H1 (cell line): ENCODE data around the gene PBX1. TPM values are rescaled to one million over a fixed set of nuclear protein-coding genes. Genes with fewer than 3 reads are reported as not detected.

Experiments used
- CTCF ChIA-PET: fragments of 300-600 bp; sonication (Branson Sonifier 250); formaldehyde crosslinking; loops from one replicate; lab custom pipeline; 2021; ENCODE audit not compliant: partially characterized antibody; lab: Charles Lee
- POLR2A ChIA-PET: fragments of 300-600 bp; sonication (Branson Sonifier 250); formaldehyde crosslinking; loops from one replicate; lab custom pipeline; 2021; ENCODE audit warnings: inconsistent platforms; ENCODE audit not compliant: partially characterized antibody; lab: Charles Lee
- DNase-seq, 2 experiments: peaks; one replicate each; pipeline versions ENCODE4 v3.0.0 to v3.0.0-alpha.2; 2010 to 2022; ENCODE audit warnings: low spot score in 2 of 2, low read depth in 1 of 2, mixed read lengths in 1 of 2
- FAIRE-seq: peaks from 2 replicates; lab custom pipeline; 2011; peaks lifted over from hg19 to GRCh38; lab: Jason Lieb, UNC
- H2AFZ ChIP-seq: 2 replicates; pipeline ENCODE4 v1.8.1; 2012; ENCODE audit warnings: low read length, inconsistent platforms
- H2AK5ac ChIP-seq: 2 replicates; pipeline ENCODE4 v1.6.1; 2013; ENCODE audit warnings: low read depth, low read length
- H2BK120ac ChIP-seq: replicated peaks from 2 replicates; pipeline ENCODE3; 2013; ENCODE audit warnings: low read depth, low read length, inconsistent platforms
- H2BK12ac ChIP-seq: 2 replicates; pipeline ENCODE4 v1.6.1; 2013; ENCODE audit warnings: low read depth, low read length
- H2BK15ac ChIP-seq: 2 replicates; pipeline ENCODE4 v1.6.1; 2013; ENCODE audit warnings: low read length
- H2BK20ac ChIP-seq: 2 replicates; pipeline ENCODE4 v1.6.1; 2013; ENCODE audit warnings: low read length
- H2BK5ac ChIP-seq: 2 replicates; pipeline ENCODE4 v1.6.1; 2013; ENCODE audit warnings: low read depth, low read length
- H3K14ac ChIP-seq: 2 replicates; pipeline ENCODE4 v1.6.1; 2013; ENCODE audit warnings: inconsistent platforms; ENCODE audit not compliant: insufficient read length
- H3K18ac ChIP-seq: 2 replicates; pipeline ENCODE4 v1.6.1; 2013; ENCODE audit warnings: low read length; ENCODE audit errors: extremely low read depth
- H3K23ac ChIP-seq: 2 replicates; pipeline ENCODE4 v1.6.1; 2013; ENCODE audit warnings: inconsistent platforms; ENCODE audit not compliant: insufficient read length
- H3K23me2 ChIP-seq: 2 replicates; pipeline ENCODE4 v1.6.1; 2013; ENCODE audit warnings: low read depth, low read length
- H3K27ac ChIP-seq: 2 replicates; pipeline ENCODE4 v1.6.1; 2011; ENCODE audit warnings: low read depth, low read length, inconsistent platforms
- H3K27me3 ChIP-seq, 4 experiments: replicated peaks in 1 of 4; 1 replicate in 1 of 4; 2 replicates in 3 of 4; pipeline versions ENCODE4 v1.6.1 to v1.8.1; 2011 to 2013; ENCODE audit warnings: low read length in 3 of 4, mild to moderate bottlenecking in 3 of 4, inconsistent platforms in 2 of 4, mixed read lengths in 2 of 4, moderate library complexity in 1 of 4; ENCODE audit not compliant: control insufficient read depth in 3 of 4, insufficient read depth in 3 of 4; ENCODE audit errors: extremely low read depth in 1 of 4
- H3K36me3 ChIP-seq, 4 experiments: 2 replicates each; pipeline versions ENCODE4 v1.6.1 to v1.8.1; 2011 to 2013; ENCODE audit warnings: mild to moderate bottlenecking in 4 of 4, low read length in 3 of 4, moderate library complexity in 2 of 4, control low read depth in 1 of 4, inconsistent platforms in 1 of 4; ENCODE audit not compliant: insufficient read depth in 4 of 4, control insufficient read depth in 2 of 4
- H3K4ac ChIP-seq: replicated peaks from 2 replicates; pipeline ENCODE3; 2013; ENCODE audit warnings: low read length, low read depth, mixed read lengths, inconsistent platforms; ENCODE audit not compliant: insufficient read length
- H3K4me1 ChIP-seq, 4 experiments: replicated peaks in 1 of 4; 1 replicate in 1 of 4; 2 replicates in 3 of 4; pipeline versions ENCODE4 v1.6.1 to v1.8.1; 2011 to 2013; ENCODE audit warnings: low read length in 3 of 4, inconsistent platforms in 2 of 4, mixed read lengths in 1 of 4; ENCODE audit not compliant: insufficient read depth in 4 of 4, control insufficient read depth in 3 of 4
- H3K4me2 ChIP-seq, 2 experiments: 2 replicates each; pipeline versions ENCODE4 v1.6.1 to v1.8.1; 2011 to 2013; ENCODE audit warnings: low read depth in 2 of 2, low read length in 2 of 2, control low read depth in 1 of 2, inconsistent platforms in 1 of 2, mild to moderate bottlenecking in 1 of 2; ENCODE audit not compliant: insufficient read depth in 1 of 2
- H3K4me3 ChIP-seq, 4 experiments: fragments of 200-600, 300-600 bp in 1 of 4; sonication (generic), shearing (Covaris generic), sonication (Bioruptor Twin) in 1 of 4; 2 replicates each; pipeline versions ENCODE4 v1.5.1 to v1.8.1; 2011 to 2016; ENCODE audit warnings: low read length in 4 of 4, low read depth in 3 of 4, control low read depth in 2 of 4, inconsistent platforms in 2 of 4, mild to moderate bottlenecking in 2 of 4, mixed read lengths in 1 of 4, moderate library complexity in 1 of 4; ENCODE audit not compliant: insufficient read depth in 2 of 4; ENCODE audit errors: extremely low read depth in 1 of 4
- H3K56ac ChIP-seq: replicated peaks from 2 replicates; pipeline ENCODE3; 2013; ENCODE audit warnings: low read depth, mild to moderate bottlenecking, mixed read lengths, low read length, inconsistent platforms; ENCODE audit not compliant: insufficient read length
- H3K79me1 ChIP-seq: 2 replicates; pipeline ENCODE4 v1.6.1; 2013; ENCODE audit warnings: low read depth, low read length, control low read depth
- H3K79me2 ChIP-seq, 2 experiments: 2 replicates each; pipeline versions ENCODE4 v1.6.1 to v1.8.1; 2012 to 2013; ENCODE audit warnings: low read length in 2 of 2, mild to moderate bottlenecking in 2 of 2, inconsistent platforms in 1 of 2; ENCODE audit not compliant: insufficient read depth in 2 of 2, control insufficient read depth in 1 of 2
- H3K9ac ChIP-seq, 4 experiments: replicated peaks in 1 of 4; 1 replicate in 1 of 4; 2 replicates in 3 of 4; pipeline versions ENCODE4 v1.6.1 to v1.8.1; 2011 to 2013; ENCODE audit warnings: low read depth in 3 of 4, low read length in 3 of 4, control low read depth in 2 of 4, mild to moderate bottlenecking in 2 of 4, moderate library complexity in 2 of 4, inconsistent platforms in 1 of 4; ENCODE audit errors: extremely low read depth in 1 of 4
- H3K9me3 ChIP-seq, 2 experiments: 2 replicates each; pipeline versions ENCODE4 v1.6.1 to v1.8.1; 2012 to 2013; ENCODE audit warnings: mild to moderate bottlenecking in 2 of 2, moderate library complexity in 2 of 2, control low read depth in 1 of 2, inconsistent platforms in 1 of 2, low read depth in 1 of 2, low read length in 1 of 2, mixed read lengths in 1 of 2; ENCODE audit not compliant: insufficient read depth in 2 of 2
- H4K20me1 ChIP-seq, 2 experiments: replicated peaks in 1 of 2; 2 replicates each; pipeline versions ENCODE3 to v1.8.1; 2011 to 2013; ENCODE audit warnings: inconsistent platforms in 2 of 2, low read length in 2 of 2, mild to moderate bottlenecking in 1 of 2; ENCODE audit not compliant: insufficient read depth in 2 of 2, control insufficient read depth in 1 of 2
- H4K5ac ChIP-seq: 2 replicates; pipeline ENCODE4 v1.6.1; 2013; ENCODE audit warnings: low read length, low read depth, mixed read lengths, inconsistent platforms; ENCODE audit not compliant: insufficient read length
- H4K8ac ChIP-seq: 2 replicates; pipeline ENCODE4 v1.8.0; 2013; ENCODE audit warnings: mild to moderate bottlenecking, moderate library complexity, low read length, inconsistent platforms; ENCODE audit not compliant: insufficient read depth; ENCODE audit errors: extremely low read depth
- H4K91ac ChIP-seq: replicated peaks from 2 replicates; pipeline ENCODE3; 2013; ENCODE audit warnings: low read length, mixed read lengths, inconsistent platforms; ENCODE audit not compliant: insufficient read length
- ASH2L ChIP-seq: fragments of 200-600, 300-600 bp; sonication (generic); IDR thresholded peaks from one replicate; pipeline ENCODE4 v1.7.1; 2017; ENCODE audit warnings: low read length
- NANOG ChIP-seq: IDR thresholded peaks from 2 replicates; pipeline ENCODE4 v1.6.1; 2011; ENCODE audit warnings: low read length, low read depth, mild to moderate bottlenecking, inconsistent platforms; ENCODE audit not compliant: insufficient read depth, poor library complexity, severe bottlenecking
- WGBS, 2 experiments: shearing (Covaris generic) in 1 of 2; methylation state at CpG; one replicate each; pipeline versions ENCODE4 v1.1.6 to v1.1.7; 2013 to 2015; ENCODE audit warnings: low lambda C conversion rate in 2 of 2, mixed read lengths in 2 of 2, inconsistent platforms in 1 of 2, low coverage in 1 of 2, missing lambda C conversion rate in 1 of 2; ENCODE audit not compliant: insufficient replicate concordance in 2 of 2, insufficient coverage in 1 of 2, insufficient read length in 1 of 2; ENCODE audit errors: extremely low coverage in 1 of 2, missing lambda C conversion rate in 1 of 2; 5-methylcytosine and 5-hydroxymethylcytosine counted together
- polyA plus RNA-seq, 7 experiments: library from polyadenylated mRNA; depleted of rRNA in 3 of 7; stranded (reverse) in 5 of 7; unstranded in 2 of 7; fragments of >200 nt in 5 of 7; fragments of 200-250 nt in 2 of 7; gene quantifications; 1 replicate in 5 of 7; 2 replicates in 1 of 7; 4 replicates in 1 of 7; pipeline versions ENCODE4 v1.2.1 to v1.2.3, GENCODE V29; 2011 to 2013; ENCODE audit warnings: missing spikeins in 2 of 7, mixed read lengths in 2 of 7
- total RNA-seq: library from RNA; stranded (reverse); fragmentation: NEBNext Ultra II Directional; extraction: Animal tissue kit (Norgen Biotek cat#: 25700); gene quantifications from 2 replicates; pipeline ENCODE4 v1.2.1, GENCODE V29; 2021

PBX1 gene
- total and polyA plus RNA-seq, 2 of the 8 experiments (the other 6 are each of a cell fraction or from before 2014, with no cell fraction given), result 87.4 to 124 TPM

DNA sequence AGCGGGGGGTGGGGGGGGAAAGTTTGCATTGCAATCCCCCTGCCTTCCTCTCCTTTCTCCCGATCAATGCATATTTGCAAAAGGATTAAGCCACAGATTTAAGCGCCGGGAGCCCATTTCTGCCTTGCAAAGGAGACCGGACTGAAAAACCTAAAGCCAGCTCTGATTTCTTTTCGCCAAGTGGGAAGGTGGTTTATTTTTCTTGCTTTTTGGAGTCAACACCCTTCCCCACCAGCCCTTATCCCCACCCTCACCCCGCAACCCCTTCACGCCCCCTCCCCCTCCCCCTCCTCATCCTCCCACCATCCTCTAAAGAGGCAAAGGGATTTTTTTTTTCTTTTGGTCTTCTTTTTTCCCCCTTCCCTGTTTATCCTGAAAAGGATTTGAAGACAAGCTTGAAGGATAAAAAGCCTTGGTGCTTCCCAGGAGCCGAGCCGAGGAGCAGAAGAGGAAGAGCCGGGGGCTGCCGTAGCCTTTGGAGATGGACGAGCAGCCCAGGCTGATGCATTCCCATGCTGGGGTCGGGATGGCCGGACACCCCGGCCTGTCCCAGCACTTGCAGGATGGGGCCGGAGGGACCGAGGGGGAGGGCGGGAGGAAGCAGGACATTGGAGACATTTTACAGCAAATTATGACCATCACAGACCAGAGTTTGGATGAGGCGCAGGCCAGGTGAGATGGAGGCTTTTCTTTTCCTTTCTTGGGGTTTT is 513 bp downstream of the PBX1 start:
- H3K56ac ChIP-seq, result peak overlapping the region; percentile 62
- POLR2A ChIA-PET, result interaction anchor here (0.8 to 2.0 kb wide), 8 partner anchors 14 to 101 kb away, joined by 3 to 10 read pairs (median 4); no protein-coding TSS in a partner anchor
- FAIRE-seq (no peak), DNase-seq (peak in 1 of 2 experiments; percentile 63)
- CTCF ChIA-PET, result interaction anchor here (0.8 to 1.2 kb wide), 3 partner anchors 29 to 72 kb away, joined by 3 to 5 read pairs (median 3); no protein-coding TSS in a partner anchor
- no peak overlapping the region for H2BK20ac ChIP-seq
- H2AFZ ChIP-seq, result no peak overlapping the region
- H4K8ac ChIP-seq, result no peak overlapping the region; the same call in 1 of the 2 replicates
- no peak overlapping the region for H2AK5ac ChIP-seq
- peak overlapping the region; percentile 90 for H2BK5ac ChIP-seq
- peaks cover 2 to 20% of the 10 kb centered on the region in 2 experiments for H4K20me1 ChIP-seq
- 3% methylated on average over 12 of the region's 20 CpGs; no CpG with 5 or more reads in 1 of the 2 experiments for WGBS, 2 experiments
- peak; percentile 25 for TF ChIP-seq ASH2L
- TF ChIP-seq NANOG, result no peak
- H3K4me3 ChIP-seq, result peak overlapping the region; percentile 83 to 95 (median 90)
- H3K4ac ChIP-seq, result no peak overlapping the region
- H3K4me2 ChIP-seq, result peak overlapping the region; percentile 65 to 80
- no peak overlapping the region for H2BK120ac ChIP-seq
- no peaks in the 10 kb centered on the region for H3K9me3 ChIP-seq
- no peaks in the 10 kb centered on the region; the same call in 1 of the 2 replicates for H3K23me2 ChIP-seq
- no peak overlapping the region for H3K18ac ChIP-seq
- H3K27me3 ChIP-seq, result no peaks in the 10 kb centered on the region
- peak overlapping the region; percentile 1 to 62 (median 50) for H3K9ac ChIP-seq
- H3K4me1 ChIP-seq, result peaks cover 0 to 10% (median 5%) of the 10 kb centered on the region in 4 experiments; a peak in 3 of 7 replicates
- H2BK12ac ChIP-seq, result no peak overlapping the region
- no peak overlapping the region for H3K23ac ChIP-seq
- H3K14ac ChIP-seq, result no peak overlapping the region
- H3K27ac ChIP-seq, result no peak overlapping the region
- peaks cover 0 to 7% (median 1%) of the 10 kb centered on the region in 4 experiments; a peak in 1 of 8 replicates for H3K36me3 ChIP-seq
- H4K91ac ChIP-seq, result peak overlapping the region; percentile 93
- peaks cover 18 to 47% of the 10 kb centered on the region in 2 experiments; a peak in 3 of 4 replicates for H3K79me2 ChIP-seq
- no peaks in the 10 kb centered on the region for H3K79me1 ChIP-seq
- no peak overlapping the region for H2BK15ac ChIP-seq
- H4K5ac ChIP-seq, result peak overlapping the region; percentile 92
